ENCODE results near the gene RASSF5. TPM values are rescaled to one million over a fixed set of nuclear protein-coding genes. Genes with fewer than 3 reads are reported as not detected.

Gene RASSF5
- total RNA-seq, 4 donors from 2014 or later = 4.6 to 14.0 (median 7.8) TPM

- 79% methylated on average over 5 of the region's 5 CpGs; no CpG with 5 or more reads in 1 of the 2 donors for WGBS, 2 donors (ENCODE audit: low coverage in 1 of 2)
- no peak overlapping the region for H3K4me3 ChIP-seq
- H3K4me1 ChIP-seq = peaks cover 0 to 17% (median 4%) of the 10 kb centered on the region in 4 donors
- DNase-seq = no peak
- H3K9me3 ChIP-seq = no peaks in the 10 kb centered on the region
- H3K27me3 ChIP-seq = peaks cover 15% of the 10 kb centered on the region
- TF ChIP-seq CTCF (IDR thresholded peaks at IDR 0.05) (no peak), EP300 (IDR thresholded peaks at IDR 0.05; ENCODE audit: low read depth) (no peak), POLR2A (IDR thresholded peaks at IDR 0.05) (no peak), POLR2AphosphoS5 (IDR thresholded peaks at IDR 0.05) (no peak)
- intact Hi-C loops (cut with DNase I; ENCODE audit: low total_unique reads) = no loop called here
- peak overlapping the region; percentile 11 to 49 (median 39) for H3K27ac ChIP-seq
- in situ Hi-C loops (cut with MboI; ENCODE audit: low pct_ligation_motif_present in 1 of 4, low pct_unique_long_range_greater_than_20kb in 1 of 4, low sequenced_read_pairs in 3 of 4) = no loop called here
- H3K36me3 ChIP-seq = no peaks in the 10 kb centered on the region
Observed at GRCh38 chr1:206501881-206502280, 5.5 kb upstream of the RASSF5 start.

GRCh38 chr1:206502403-206502802 lies 4.9 kb upstream of the RASSF5 start:
- in situ Hi-C loops (cut with MboI; ENCODE audit: low pct_ligation_motif_present in 1 of 4, low pct_unique_long_range_greater_than_20kb in 1 of 4, low sequenced_read_pairs in 3 of 4) (no loop called here), intact Hi-C loops (cut with DNase I; ENCODE audit: low total_unique reads) (no loop called here)
- H3K4me1 ChIP-seq = peaks cover 0 to 20% (median 8%) of the 10 kb centered on the region in 4 donors
- no peaks in the 10 kb centered on the region for H3K9me3 ChIP-seq
- H3K4me3 ChIP-seq = no peak overlapping the region
- no peak for DNase-seq
- H3K27me3 ChIP-seq = peaks cover 20% of the 10 kb centered on the region
- 83 to 100% methylated on average over 2 of the region's 2 CpGs for WGBS, 2 donors (ENCODE audit: low coverage in 1 of 2)
- no peak overlapping the region for H3K27ac ChIP-seq
- no peaks in the 10 kb centered on the region for H3K36me3 ChIP-seq
- no peak for TF ChIP-seq CTCF (IDR thresholded peaks at IDR 0.05)
- TF ChIP-seq POLR2A (IDR thresholded peaks at IDR 0.05) = no peak

- no peaks in the 10 kb centered on the region for H3K36me3 ChIP-seq
- 83 to 100% methylated on average over 1 of the region's 1 CpG for WGBS, 2 donors (ENCODE audit: low coverage in 1 of 2)
- H3K4me3 ChIP-seq = no peak overlapping the region
- intact Hi-C loops (cut with DNase I; ENCODE audit: low total_unique reads) (no loop called here), in situ Hi-C loops (cut with MboI; ENCODE audit: low pct_ligation_motif_present in 1 of 4, low pct_unique_long_range_greater_than_20kb in 1 of 4, low sequenced_read_pairs in 3 of 4) (no loop called here)
- no peak for DNase-seq
- peaks cover 0 to 24% (median 12%) of the 10 kb centered on the region in 4 donors for H3K4me1 ChIP-seq
- H3K27me3 ChIP-seq = peaks cover 24% of the 10 kb centered on the region
- H3K27ac ChIP-seq = no peak overlapping the region
- H3K9me3 ChIP-seq = no peaks in the 10 kb centered on the region
- TF ChIP-seq POLR2A (IDR thresholded peaks at IDR 0.05) (no peak), EP300 (IDR thresholded peaks at IDR 0.05; ENCODE audit: low read depth) (no peak), POLR2AphosphoS5 (IDR thresholded peaks at IDR 0.05) (no peak), CTCF (IDR thresholded peaks at IDR 0.05) (no peak)
Observed at GRCh38 chr1:206502812-206503211, 4.5 kb upstream of the RASSF5 start.

GRCh38 chr1:206503591-206504362 lies 3.6 kb upstream of the RASSF5 start:
- no peaks in the 10 kb centered on the region for H3K9me3 ChIP-seq
- TF ChIP-seq CTCF (IDR thresholded peaks at IDR 0.05) = no peak
- TF ChIP-seq EP300 (IDR thresholded peaks at IDR 0.05; ENCODE audit: low read depth) = no peak
- TF ChIP-seq POLR2AphosphoS5 (IDR thresholded peaks at IDR 0.05) = no peak
- no peak for TF ChIP-seq POLR2A (IDR thresholded peaks at IDR 0.05)
- peaks cover 0 to 34% (median 18%) of the 10 kb centered on the region in 4 donors for H3K4me1 ChIP-seq
- intact Hi-C loops (cut with DNase I; ENCODE audit: low total_unique reads) (no loop called here), in situ Hi-C loops (cut with MboI; ENCODE audit: low pct_ligation_motif_present in 1 of 4, low pct_unique_long_range_greater_than_20kb in 1 of 4, low sequenced_read_pairs in 3 of 4) (no loop called here)
- H3K27me3 ChIP-seq = peaks cover 34% of the 10 kb centered on the region
- peak; percentile 16 for DNase-seq
- H3K27ac ChIP-seq = peak overlapping the region in 3 of 4 donors; percentile 26 to 33 (median 33)
- H3K36me3 ChIP-seq = no peaks in the 10 kb centered on the region
- H3K4me3 ChIP-seq = no peak overlapping the region
- WGBS, 2 donors (ENCODE audit: low coverage in 1 of 2) = 8 to 62% methylated on average over 3 to 8 of the region's 8 CpGs

All from transverse colon (tissue), 4 donors.